Lung (tissue), 12 donors: ENCODE measurements around the gene LLPH. TPM values are rescaled to one million over a fixed set of nuclear protein-coding genes. Genes with fewer than 3 reads are reported as not detected.

Experiments used
- ATAC-seq: fragments of 200-7000 bp; cut with Tn5 transposase; one replicate; pipeline ENCODE4 v1.9.1; 2020; ENCODE audit warnings: moderate number of reproducible peaks; ENCODE audit not compliant: insufficient read depth, low FRiP score
- DNase-seq, 3 donors: peaks; one replicate each; pipeline ENCODE4 v3.0.0-alpha.2; 2013 to 2017
- H3K27ac ChIP-seq, 2 donors: one replicate each; pipeline ENCODE4 v1.5.1; 2013; ENCODE audit warnings: mild to moderate bottlenecking in 2 of 2, moderate library complexity in 2 of 2, control low read depth in 1 of 2, inconsistent platforms in 1 of 2, low read depth in 1 of 2, low read length in 1 of 2
- H3K27me3 ChIP-seq, 3 donors: one replicate each; pipeline ENCODE4 v1.5.1; 2013; ENCODE audit warnings: low read length in 2 of 3; ENCODE audit not compliant: control insufficient read depth in 3 of 3, insufficient read depth in 3 of 3
- H3K36me3 ChIP-seq, 4 donors: one replicate each; pipeline ENCODE4 v1.5.1; 2013; ENCODE audit warnings: low read length in 4 of 4, mild to moderate bottlenecking in 1 of 4, moderate library complexity in 1 of 4; ENCODE audit not compliant: control insufficient read depth in 4 of 4, insufficient read depth in 4 of 4
- H3K4me1 ChIP-seq, 5 donors: one replicate each; pipeline ENCODE4 v1.5.1; 2013; ENCODE audit warnings: low read length in 5 of 5, mild to moderate bottlenecking in 2 of 5, moderate library complexity in 1 of 5; ENCODE audit not compliant: control insufficient read depth in 5 of 5, insufficient read depth in 5 of 5
- H3K4me3 ChIP-seq: one replicate; pipeline ENCODE4 v1.5.1; 2013; ENCODE audit warnings: mild to moderate bottlenecking, control low read depth, moderate library complexity
- H3K9ac ChIP-seq, 2 donors: one replicate each; pipeline ENCODE4 v1.5.1; 2013; ENCODE audit warnings: low read length in 2 of 2, control low read depth in 1 of 2; ENCODE audit not compliant: insufficient read depth in 1 of 2
- H3K9me3 ChIP-seq, 4 donors: one replicate each; pipeline ENCODE4 v1.5.1; 2013; ENCODE audit warnings: low read length in 3 of 4, mild to moderate bottlenecking in 1 of 4, moderate library complexity in 1 of 4; ENCODE audit not compliant: control insufficient read depth in 4 of 4, insufficient read depth in 3 of 4
- CTCF ChIP-seq: IDR thresholded peaks from 2 replicates; pipeline ENCODE4 v1.5.1; 2012; ENCODE audit warnings: mild to moderate bottlenecking; ENCODE audit errors: control extremely low read depth, extremely low read depth
- WGBS, 2 donors: extraction: QIAGEN DNeasy Blood & Tissue Kit; methylation state at CpG; one replicate each; pipeline ENCODE4 v1.1.7; 2013; 5-methylcytosine and 5-hydroxymethylcytosine counted together
- polyA plus RNA-seq, 2 donors: library from polyadenylated mRNA; stranded (reverse); fragments of 200-250 nt; gene quantifications; one replicate each; pipeline ENCODE4 v1.2.1, GENCODE V29; 2013
- total RNA-seq, 2 donors: library from RNA; depleted of rRNA in 1 of 2; stranded (reverse); fragments of >200 nt in 1 of 2; gene quantifications; one replicate each; pipeline ENCODE4 v1.2.1, GENCODE V29; 2014 to 2021
- donor health status: control.
- donor health status: control.
- donor health status: Bipolar disorder and iron deficiency.
- donor health status: healthy.
- donor health status: DM: yes; HTN: yes; CAD: no.

Gene LLPH
- total and polyA plus RNA-seq, 4 donors: 7.9 to 25.9 (median 16.2) TPM

- no peak for TF ChIP-seq CTCF
- Histone ChIP-seq H3K36me3 (peaks cover 0 to 4% (median 2%) of the 10 kb centered on the region in 4 donors), H3K9me3 (no peaks in the 10 kb centered on the region), H3K27ac (peak overlapping the region; percentile 96 to 99), H3K27me3 (no peaks in the 10 kb centered on the region), H3K4me3 (no peak overlapping the region), H3K9ac (no peak overlapping the region), H3K4me1 (peaks cover 3 to 15% (median 5%) of the 10 kb centered on the region in 5 donors)
- 96% methylated on average over 3 of the region's 3 CpGs for WGBS, 2 donors
- ATAC-seq (no peak), DNase-seq (no peak)
Measured at GRCh38 chr12:66170606-66171005, 40.1 kb upstream of the LLPH start.

- H3K9ac ChIP-seq: peak within 1 kb of the TSS; percentile 80 to 85
- peak; percentile 94 to 96 (median 95) for DNase-seq
- TF ChIP-seq CTCF: no peak
- WGBS, 2 donors: 0% methylated on average over 65 to 67 of the region's 67 CpGs
- peaks cover 0 to 12% (median 5%) of the 10 kb centered on the region in 5 donors for H3K4me1 ChIP-seq
- peak within 1 kb of the TSS; percentile 96 to 99 for H3K27ac ChIP-seq
- ATAC-seq: peak; percentile 97
- peaks cover 0 to 2% (median 0%) of the 10 kb centered on the region in 4 donors for H3K9me3 ChIP-seq
- peak within 1 kb of the TSS; percentile 68 for H3K4me3 ChIP-seq
- H3K27me3 ChIP-seq: no peaks in the 10 kb centered on the region
- H3K36me3 ChIP-seq: peaks cover 0 to 8% (median 2%) of the 10 kb centered on the region in 4 donors
Measured at GRCh38 chr12:66169221-66170170, 38.9 kb upstream of the LLPH start, which contains the start of gene TMBIM4. Gene TMBIM4, minus strand, starts transcription at chr12:66169996. Its CDS starts 45 bp downstream, at chr12:66169951.

GRCh38 chr12:66168410-66168809 lies 37.9 kb upstream of the LLPH start:
- ATAC-seq: no peak
- no peak for DNase-seq
- Histone ChIP-seq H3K36me3 (peaks cover 0 to 8% (median 2%) of the 10 kb centered on the region in 4 donors), H3K9me3 (peaks cover 0 to 2% (median 0%) of the 10 kb centered on the region in 4 donors), H3K4me3 (no peak overlapping the region), H3K9ac (peak overlapping the region in 1 of 2 donors; percentile 80), H3K27me3 (no peaks in the 10 kb centered on the region), H3K4me1 (peaks cover 0 to 23% (median 5%) of the 10 kb centered on the region in 5 donors), H3K27ac (peak overlapping the region in 1 of 2 donors; percentile 36)
- TF ChIP-seq CTCF: no peak
- WGBS, 2 donors: 77 to 85% methylated on average over 8 of the region's 8 CpGs
